DND-41 (cell line): ENCODE results near the gene TPK1.

Experiments used
- ATAC-seq: fragments of 200-7000 bp; cut with Tn5 transposase; 3 replicates; pipeline ENCODE4 v1.9.1; 2021; ENCODE audit warnings: low read depth; ENCODE audit not compliant: insufficient read depth
- DNase-seq: peaks from one replicate; pipeline ENCODE4 v3.0.0-alpha.2; 2020
- H2AFZ ChIP-seq: 2 replicates; pipeline ENCODE4 v1.6.0; 2012; ENCODE audit warnings: low read depth, low read length
- H3K27ac ChIP-seq: 2 replicates; pipeline ENCODE4 v1.5.1; 2012; ENCODE audit warnings: low read length, inconsistent platforms
- H3K27me3 ChIP-seq: fragments of 200-600 bp; sonication (generic); 2 replicates; pipeline ENCODE4 v1.6.0; 2012; ENCODE audit warnings: low read length, mild to moderate bottlenecking, inconsistent platforms; ENCODE audit not compliant: insufficient read depth, poor library complexity
- H3K36me3 ChIP-seq: 2 replicates; pipeline ENCODE4 v1.5.1; 2012; ENCODE audit warnings: low read length, inconsistent platforms; ENCODE audit not compliant: insufficient read depth
- H3K4me1 ChIP-seq: 2 replicates; pipeline ENCODE4 v1.5.1; 2012; ENCODE audit warnings: mild to moderate bottlenecking, low read length; ENCODE audit not compliant: insufficient read depth
- H3K4me2 ChIP-seq: 2 replicates; pipeline ENCODE4 v1.6.0; 2012; ENCODE audit warnings: mild to moderate bottlenecking, moderate library complexity, low read length, inconsistent platforms; ENCODE audit not compliant: insufficient read depth
- H3K4me3 ChIP-seq, 2 experiments: fragments of 200-600 bp in 1 of 2; shearing (Covaris generic) in 1 of 2; 2 replicates each; pipeline ENCODE4 v1.5.1; 2012 to 2016; ENCODE audit warnings: inconsistent platforms in 2 of 2, low read length in 2 of 2, mild to moderate bottlenecking in 2 of 2, low read depth in 1 of 2, moderate library complexity in 1 of 2
- H3K79me2 ChIP-seq: 2 replicates; pipeline ENCODE4 v1.6.0; 2012; ENCODE audit warnings: low read length, inconsistent platforms; ENCODE audit not compliant: insufficient read depth
- H3K9ac ChIP-seq: 2 replicates; pipeline ENCODE4 v1.6.0; 2012; ENCODE audit warnings: low read depth, mild to moderate bottlenecking, inconsistent platforms, low read length, moderate library complexity
- H3K9me3 ChIP-seq: 2 replicates; pipeline ENCODE4 v1.5.1; 2012; ENCODE audit warnings: low read length, moderate library complexity, mild to moderate bottlenecking, inconsistent platforms; ENCODE audit not compliant: insufficient read depth, severe bottlenecking
- H4K20me1 ChIP-seq: 2 replicates; pipeline ENCODE4 v1.6.0; 2012; ENCODE audit warnings: low read length; ENCODE audit not compliant: insufficient read depth
- CTCF ChIP-seq: IDR thresholded peaks from 2 replicates; pipeline ENCODE4 v1.5.1; 2012; ENCODE audit warnings: borderline replicate concordance, low read length, moderate library complexity, mild to moderate bottlenecking; ENCODE audit not compliant: poor library complexity, severe bottlenecking; ENCODE audit errors: extremely low read depth
- EZH2 ChIP-seq: IDR thresholded peaks from 3 replicates; pipeline ENCODE4 v1.6.1; 2012; ENCODE audit warnings: borderline replicate concordance, low read depth, mild to moderate bottlenecking, moderate library complexity, low read length, inconsistent platforms; ENCODE audit not compliant: severe bottlenecking

Gene TPK1

GRCh38 chr7:144862612-144863319 is 26.9 kb upstream of the TPK1 start:
- Histone ChIP-seq H3K4me2 (no peak overlapping the region), H3K9me3 (no peaks in the 10 kb centered on the region), H3K27ac (no peak overlapping the region), H3K9ac (no peak overlapping the region), H3K4me3 (no peak overlapping the region), H2AFZ (no peak overlapping the region), H3K4me1 (no peaks in the 10 kb centered on the region), H3K79me2 (no peaks in the 10 kb centered on the region), H3K27me3 (no peaks in the 10 kb centered on the region), H3K36me3 (no peaks in the 10 kb centered on the region), H4K20me1 (no peaks in the 10 kb centered on the region)
- no peak for ATAC-seq
- TF ChIP-seq CTCF (no peak), EZH2 (no peak)
- DNase-seq, result no peak

- Histone ChIP-seq H3K36me3 (no peaks in the 10 kb centered on the region), H3K4me3 (no peak overlapping the region), H3K27ac (no peak overlapping the region), H2AFZ (no peak overlapping the region), H3K9ac (no peak overlapping the region), H3K4me1 (no peaks in the 10 kb centered on the region), H3K79me2 (no peaks in the 10 kb centered on the region), H3K9me3 (no peaks in the 10 kb centered on the region), H3K4me2 (no peak overlapping the region), H3K27me3 (no peaks in the 10 kb centered on the region), H4K20me1 (no peaks in the 10 kb centered on the region)
- ATAC-seq, result no peak
- DNase-seq, result no peak
- TF ChIP-seq CTCF (no peak), EZH2 (no peak)
These were observed 23.9 kb upstream of the TPK1 start for GRCh38 chr7:144859739-144860138.

DNA sequence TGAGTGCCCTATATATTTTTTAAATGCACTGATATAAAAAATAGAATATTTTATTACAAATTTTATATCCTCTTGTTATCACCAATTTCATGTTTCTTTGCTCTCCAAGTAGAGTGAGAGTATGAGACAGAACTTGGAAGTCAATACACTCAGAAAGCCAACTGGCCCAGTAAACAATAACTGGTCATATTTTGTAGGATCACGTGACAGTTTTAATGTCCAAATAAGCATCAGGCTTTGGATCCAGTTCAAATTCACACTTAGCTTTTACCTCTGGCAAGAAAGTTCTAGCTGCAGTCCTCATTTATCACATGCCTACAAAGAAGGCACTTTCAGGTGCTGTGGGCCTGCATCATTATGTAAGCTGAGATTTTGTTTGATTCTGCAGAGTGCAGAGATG is 21.6 kb upstream of the TPK1 start:
- Histone ChIP-seq H3K27ac (no peak overlapping the region), H3K27me3 (no peaks in the 10 kb centered on the region), H4K20me1 (no peaks in the 10 kb centered on the region), H3K9me3 (no peaks in the 10 kb centered on the region), H2AFZ (no peak overlapping the region), H3K9ac (no peak overlapping the region), H3K4me3 (no peak overlapping the region), H3K79me2 (no peaks in the 10 kb centered on the region), H3K4me1 (no peaks in the 10 kb centered on the region), H3K36me3 (no peaks in the 10 kb centered on the region), H3K4me2 (no peak overlapping the region)
- DNase-seq (no peak), ATAC-seq (no peak)
- TF ChIP-seq EZH2, result no peak
- no peak for TF ChIP-seq CTCF
